ENCODE data around the gene PCYOX1L. TPM values are rescaled to one million over a fixed set of nuclear protein-coding genes. Genes with fewer than 3 reads are reported as not detected.

PCYOX1L gene
- total RNA-seq, 1 experiment from 2014 or later: 8.3 TPM

DNA sequence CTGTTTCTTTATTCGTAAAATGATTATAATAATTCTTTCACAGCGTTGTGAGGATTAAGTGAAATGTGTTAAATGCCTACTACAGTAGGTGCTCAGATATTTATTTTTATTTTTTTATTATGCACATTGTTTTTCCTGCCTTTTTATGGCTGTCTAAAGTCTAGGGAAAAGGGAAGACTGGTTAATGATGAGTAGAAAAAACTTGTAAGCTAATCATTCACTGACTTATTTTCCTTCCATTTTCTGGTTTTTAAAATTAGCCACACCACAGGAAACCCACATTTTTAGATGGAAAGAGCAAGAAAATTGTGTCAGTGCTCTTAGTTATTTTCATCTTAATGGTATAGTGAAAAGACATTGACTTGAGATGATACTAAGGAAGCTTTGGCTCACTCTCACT is 3.9 kb upstream of the PCYOX1L start:
- no peaks in the 10 kb centered on the region for H3K9me3 ChIP-seq (ENCODE audit: insufficient read depth, low read depth)
- peaks cover 49% of the 10 kb centered on the region for H3F3A ChIP-seq (ENCODE audit: insufficient read depth, low read depth)
- H2AFZ ChIP-seq: no peak overlapping the region
- CTCF ChIA-PET: interaction anchor here (1.0 kb wide), 1 partner anchor 33 kb away, joined by 3 read pairs; no protein-coding TSS in a partner anchor
- peaks cover 21% of the 10 kb centered on the region for H4K20me1 ChIP-seq (ENCODE audit: insufficient read depth)
- DNase-seq: no peak
- H3K79me2 ChIP-seq (ENCODE audit: low read depth): peaks cover 21% of the 10 kb centered on the region
- POLR2A ChIA-PET (ENCODE audit: unreplicated experiment): interaction anchor here (0.6 kb wide), 1 partner anchor 46 kb away, joined by 3 read pairs; no protein-coding TSS in a partner anchor
- H3K4me2 ChIP-seq: no peak overlapping the region
- H3K9me2 ChIP-seq (ENCODE audit: insufficient read depth): no peaks in the 10 kb centered on the region
- peaks cover 39% of the 10 kb centered on the region for H3K36me3 ChIP-seq (ENCODE audit: low read depth)
- TF ChIP-seq CTCF (conservative IDR thresholded peaks at IDR 0.05) (no peak), EZH2 (IDR thresholded peaks at IDR 0.05; ENCODE audit: low read depth) (no peak)
- H3K4me3 ChIP-seq: no peak overlapping the region
- no TSS peak for BruUV-seq (replicated peaks)
- H3K27ac ChIP-seq: no peak overlapping the region
- peaks cover 13% of the 10 kb centered on the region; the same call in 1 of the 2 replicates for H3K4me1 ChIP-seq (replicated peaks; ENCODE audit: insufficient read depth)
- no peaks in the 10 kb centered on the region for H3K27me3 ChIP-seq (ENCODE audit: insufficient read depth, low read depth)
- intact Hi-C loops (cut with micrococcal nuclease; ENCODE audit: unreplicated experiment): no loop called here

GRCh38 chr5:149355688-149356087 is 2.2 kb upstream of the PCYOX1L start:
- H3K27ac ChIP-seq: no peak overlapping the region
- H3K27me3 ChIP-seq (ENCODE audit: insufficient read depth, low read depth): no peaks in the 10 kb centered on the region
- POLR2A ChIA-PET (ENCODE audit: unreplicated experiment): no interaction called here
- intact Hi-C loops (cut with micrococcal nuclease; ENCODE audit: unreplicated experiment): loop anchor here (5.0 kb wide), 1 partner anchor 33 kb away; no protein-coding TSS in a partner anchor
- CTCF ChIA-PET: no interaction called here
- no peak overlapping the region for H2AFZ ChIP-seq
- DNase-seq: no peak
- no peaks in the 10 kb centered on the region for H3K9me2 ChIP-seq (ENCODE audit: insufficient read depth)
- peaks cover 21% of the 10 kb centered on the region for H4K20me1 ChIP-seq (ENCODE audit: insufficient read depth)
- H3K79me2 ChIP-seq (ENCODE audit: low read depth): 0 out of 2 replicates have a peak, but pooled peaks cover 4% of the 10 kb centered on the region
- peaks cover 22% of the 10 kb centered on the region for H3K36me3 ChIP-seq (ENCODE audit: low read depth)
- TF ChIP-seq EZH2 (IDR thresholded peaks at IDR 0.05; ENCODE audit: low read depth) (no peak), CTCF (conservative IDR thresholded peaks at IDR 0.05) (no peak)
- H3F3A ChIP-seq (ENCODE audit: insufficient read depth, low read depth): peaks cover 49% of the 10 kb centered on the region
- H3K4me1 ChIP-seq (replicated peaks; ENCODE audit: insufficient read depth): peaks cover 14% of the 10 kb centered on the region; the same call in 1 of the 2 replicates
- no peak overlapping the region for H3K4me2 ChIP-seq
- no peaks in the 10 kb centered on the region for H3K9me3 ChIP-seq (ENCODE audit: insufficient read depth, low read depth)
- no TSS peak for BruUV-seq (replicated peaks)
- H3K4me3 ChIP-seq: no peak overlapping the region

GRCh38 chr5:149356391-149356790 is 1.5 kb upstream of the PCYOX1L start:
- TF ChIP-seq EZH2 (IDR thresholded peaks at IDR 0.05; ENCODE audit: low read depth) (no peak), CTCF (conservative IDR thresholded peaks at IDR 0.05) (no peak)
- no TSS peak for BruUV-seq (replicated peaks)
- peaks cover 14% of the 10 kb centered on the region; the same call in 1 of the 2 replicates for H3K4me1 ChIP-seq (replicated peaks; ENCODE audit: insufficient read depth)
- H3K9me3 ChIP-seq (ENCODE audit: insufficient read depth, low read depth): no peaks in the 10 kb centered on the region
- peaks cover 49% of the 10 kb centered on the region for H3F3A ChIP-seq (ENCODE audit: insufficient read depth, low read depth)
- H3K79me2 ChIP-seq (ENCODE audit: low read depth): no peaks in the 10 kb centered on the region
- no peaks in the 10 kb centered on the region for H3K9me2 ChIP-seq (ENCODE audit: insufficient read depth)
- H2AFZ ChIP-seq: no peak overlapping the region
- CTCF ChIA-PET: no interaction called here
- H3K36me3 ChIP-seq (ENCODE audit: low read depth): peaks cover 15% of the 10 kb centered on the region
- no peak overlapping the region for H3K27ac ChIP-seq
- POLR2A ChIA-PET (ENCODE audit: unreplicated experiment): no interaction called here
- no peak for DNase-seq
- no peaks in the 10 kb centered on the region for H3K27me3 ChIP-seq (ENCODE audit: insufficient read depth, low read depth)
- H4K20me1 ChIP-seq (ENCODE audit: insufficient read depth): peaks cover 21% of the 10 kb centered on the region
- intact Hi-C loops (cut with micrococcal nuclease; ENCODE audit: unreplicated experiment): loop anchor here (5.0 kb wide), 1 partner anchor 34 kb away; no protein-coding TSS in a partner anchor
- H3K4me2 ChIP-seq: no peak overlapping the region
- H3K4me3 ChIP-seq: no peak overlapping the region

All from PC-9 (cell line).